GM23338 (cell line): Measurements from ENCODE around the gene ELAVL4. TPM values are rescaled to one million over a fixed set of nuclear protein-coding genes. Genes with fewer than 3 reads are reported as not detected.

Source experiments
- polyA plus RNA-seq: library from polyadenylated mRNA; unstranded; fragments of >200 nt; fragmentation: Nextera tagmentation; extraction: Ambion mirVana; gene quantifications from 2 replicates; pipeline ENCODE4 v1.2.1, GENCODE V29; 2016
- total RNA-seq: library from RNA; depleted of rRNA; stranded (reverse); fragments of >200 nt; shearing (Covaris generic); gene quantifications from 2 replicates; pipeline ENCODE4 v1.2.3, GENCODE V29; 2014; rRNA removed
- TF ChIP-seq, protein P1 (sequence below): IDR thresholded peaks from one replicate; pipeline ENCODE4 v1.6.1; 2018; ENCODE audit warnings: antibody characterized with exemption; ENCODE audit not compliant: unreplicated experiment

Gene ELAVL4
- total and polyA plus RNA-seq, 2 experiments from 2014 or later = 1.4 to 1.9 TPM

GRCh38 chr1:50252196-50252595 lies 143.5 kb downstream of the ELAVL4 start (continued):
- TF ChIP-seq, protein P1, sequence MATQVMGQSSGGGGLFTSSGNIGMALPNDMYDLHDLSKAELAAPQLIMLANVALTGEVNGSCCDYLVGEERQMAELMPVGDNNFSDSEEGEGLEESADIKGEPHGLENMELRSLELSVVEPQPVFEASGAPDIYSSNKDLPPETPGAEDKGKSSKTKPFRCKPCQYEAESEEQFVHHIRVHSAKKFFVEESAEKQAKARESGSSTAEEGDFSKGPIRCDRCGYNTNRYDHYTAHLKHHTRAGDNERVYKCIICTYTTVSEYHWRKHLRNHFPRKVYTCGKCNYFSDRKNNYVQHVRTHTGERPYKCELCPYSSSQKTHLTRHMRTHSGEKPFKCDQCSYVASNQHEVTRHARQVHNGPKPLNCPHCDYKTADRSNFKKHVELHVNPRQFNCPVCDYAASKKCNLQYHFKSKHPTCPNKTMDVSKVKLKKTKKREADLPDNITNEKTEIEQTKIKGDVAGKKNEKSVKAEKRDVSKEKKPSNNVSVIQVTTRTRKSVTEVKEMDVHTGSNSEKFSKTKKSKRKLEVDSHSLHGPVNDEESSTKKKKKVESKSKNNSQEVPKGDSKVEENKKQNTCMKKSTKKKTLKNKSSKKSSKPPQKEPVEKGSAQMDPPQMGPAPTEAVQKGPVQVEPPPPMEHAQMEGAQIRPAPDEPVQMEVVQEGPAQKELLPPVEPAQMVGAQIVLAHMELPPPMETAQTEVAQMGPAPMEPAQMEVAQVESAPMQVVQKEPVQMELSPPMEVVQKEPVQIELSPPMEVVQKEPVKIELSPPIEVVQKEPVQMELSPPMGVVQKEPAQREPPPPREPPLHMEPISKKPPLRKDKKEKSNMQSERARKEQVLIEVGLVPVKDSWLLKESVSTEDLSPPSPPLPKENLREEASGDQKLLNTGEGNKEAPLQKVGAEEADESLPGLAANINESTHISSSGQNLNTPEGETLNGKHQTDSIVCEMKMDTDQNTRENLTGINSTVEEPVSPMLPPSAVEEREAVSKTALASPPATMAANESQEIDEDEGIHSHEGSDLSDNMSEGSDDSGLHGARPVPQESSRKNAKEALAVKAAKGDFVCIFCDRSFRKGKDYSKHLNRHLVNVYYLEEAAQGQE = no peak

Other genes starting within 250 kb of the ELAVL4 start
- 0.85 and 1.5 TPM in 2 replicates for gene AGBL4, start 85.0 kb upstream of the ELAVL4 start, total RNA-seq
- gene AGBL4, start 85.0 kb upstream of the ELAVL4 start, polyA plus RNA-seq = 0.61 and 0.91 TPM in 2 replicates